EH (cell line): ENCODE results near the gene TM6SF1.
"Not testable (repeated sequence)": the region's sequence is repeated elsewhere in the genome, so short reads cannot be mapped to it uniquely, and the experiment has no call there.

Experiments used
- DNase-seq: peaks from one replicate; pipeline ENCODE4 v3.0.0-alpha.2; 2015; ENCODE audit warnings: low read depth

The TM6SF1 gene

GRCh38 chr15:83088876-83089275 is 18.6 kb upstream of the TM6SF1 start:
- no peak for DNase-seq

- DNase-seq = no peak
Observed at GRCh38 chr15:83090465-83090864, 17.0 kb upstream of the TM6SF1 start.

- not testable (repeated sequence) for DNase-seq
Observed at GRCh38 chr15:83091965-83092308, 15.5 kb upstream of the TM6SF1 start.

GRCh38 chr15:83092309-83092976 is 15.0 kb upstream of the TM6SF1 start:
- peak; percentile 19 for DNase-seq

- no peak for DNase-seq
Observed at GRCh38 chr15:83094583-83094982, 12.9 kb upstream of the TM6SF1 start.

GRCh38 chr15:83098079-83098478 is 9.4 kb upstream of the TM6SF1 start:
- DNase-seq = no peak

GRCh38 chr15:83099290-83099689 is 8.2 kb upstream of the TM6SF1 start:
- no peak for DNase-seq

- no peak for DNase-seq
Observed at GRCh38 chr15:83100097-83100646, 7.3 kb upstream of the TM6SF1 start.

- no peak for DNase-seq
Observed at GRCh38 chr15:83102346-83102745, 5.1 kb upstream of the TM6SF1 start.

- no peak for DNase-seq
Observed at GRCh38 chr15:83104141-83104540, 3.3 kb upstream of the TM6SF1 start.

- no peak for DNase-seq
Observed at GRCh38 chr15:83105440-83105839, 2.0 kb upstream of the TM6SF1 start.

GRCh38 chr15:83107841-83108181 is 366 bp downstream of the TM6SF1 start:
- no peak for DNase-seq

GRCh38 chr15:83108266-83109219 is 1.1 kb downstream of the TM6SF1 start:
- peak; percentile 59 for DNase-seq

- DNase-seq = no peak
Observed at GRCh38 chr15:83109532-83109931, 2.1 kb downstream of the TM6SF1 start.

- DNase-seq = no peak
Observed at GRCh38 chr15:83110381-83110780, 2.9 kb downstream of the TM6SF1 start.

- DNase-seq = no peak
Observed at GRCh38 chr15:83111149-83111548, 3.7 kb downstream of the TM6SF1 start.

GRCh38 chr15:83112233-83112955 is 4.9 kb downstream of the TM6SF1 start:
- peak; percentile 97 for DNase-seq

- DNase-seq = no peak
Observed at GRCh38 chr15:83112956-83113299, 5.5 kb downstream of the TM6SF1 start.

- DNase-seq = no peak
Observed at GRCh38 chr15:83113881-83114674, 6.6 kb downstream of the TM6SF1 start.

GRCh38 chr15:83114856-83115255 is 7.4 kb downstream of the TM6SF1 start:
- DNase-seq = no peak

GRCh38 chr15:83115410-83115809 is 8.0 kb downstream of the TM6SF1 start:
- no peak for DNase-seq
